MM.1S (cell line): ENCODE results near the gene FDX2.

ENCODE experiments used
- EZH2 ChIP-seq: fragments of 300-600 bp; sonication (generic); optimal IDR thresholded peaks from 2 replicates; pipeline ENCODE3; 2017; ENCODE audit warnings: low read depth, mild to moderate bottlenecking, antibody characterized with exemption, low read length, mixed read lengths
- TF ChIP-seq, protein P1 (sequence below): fragments of 300-600 bp; sonication (generic); IDR thresholded peaks from 2 replicates; pipeline ENCODE4 v1.5.1; 2016; ENCODE audit warnings: antibody characterized with exemption, low read length, mixed read lengths

DNA sequence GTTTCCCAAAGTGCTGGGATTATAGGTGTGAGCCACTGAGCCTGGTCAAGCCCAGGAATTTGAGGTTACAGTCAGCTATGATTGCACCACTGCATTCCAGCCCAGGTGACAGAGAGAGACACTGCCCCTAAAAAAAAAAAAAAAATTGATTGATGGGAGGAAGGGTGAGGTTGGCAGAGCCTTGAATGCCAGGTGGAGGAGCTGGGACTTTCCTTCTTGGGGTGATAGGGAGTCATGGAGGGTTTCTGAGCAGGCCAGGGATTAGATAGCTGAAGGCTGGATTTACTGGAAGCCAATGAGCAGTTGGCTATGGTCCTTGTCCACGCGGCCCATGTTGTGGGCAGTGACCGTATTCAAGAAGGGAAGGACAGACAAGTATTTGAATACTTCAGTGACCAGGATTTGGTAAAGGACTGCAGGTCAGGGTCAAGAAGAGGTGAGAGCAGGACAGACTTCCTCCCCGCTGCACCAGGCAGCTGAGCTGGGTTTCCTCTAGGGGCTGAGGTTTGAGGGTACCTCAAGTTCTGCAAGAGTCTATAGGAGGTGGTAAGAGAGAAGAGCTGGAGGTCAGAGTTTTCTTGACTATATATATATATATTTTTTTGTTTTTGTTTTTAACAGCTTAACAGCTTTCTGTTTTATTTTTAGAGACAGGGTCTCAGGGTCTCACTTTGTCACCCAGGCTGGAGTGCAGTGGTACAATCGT, 35.9 kb downstream of the FDX2 start:
- TF ChIP-seq EZH2, result no peak
- TF ChIP-seq, protein P1, sequence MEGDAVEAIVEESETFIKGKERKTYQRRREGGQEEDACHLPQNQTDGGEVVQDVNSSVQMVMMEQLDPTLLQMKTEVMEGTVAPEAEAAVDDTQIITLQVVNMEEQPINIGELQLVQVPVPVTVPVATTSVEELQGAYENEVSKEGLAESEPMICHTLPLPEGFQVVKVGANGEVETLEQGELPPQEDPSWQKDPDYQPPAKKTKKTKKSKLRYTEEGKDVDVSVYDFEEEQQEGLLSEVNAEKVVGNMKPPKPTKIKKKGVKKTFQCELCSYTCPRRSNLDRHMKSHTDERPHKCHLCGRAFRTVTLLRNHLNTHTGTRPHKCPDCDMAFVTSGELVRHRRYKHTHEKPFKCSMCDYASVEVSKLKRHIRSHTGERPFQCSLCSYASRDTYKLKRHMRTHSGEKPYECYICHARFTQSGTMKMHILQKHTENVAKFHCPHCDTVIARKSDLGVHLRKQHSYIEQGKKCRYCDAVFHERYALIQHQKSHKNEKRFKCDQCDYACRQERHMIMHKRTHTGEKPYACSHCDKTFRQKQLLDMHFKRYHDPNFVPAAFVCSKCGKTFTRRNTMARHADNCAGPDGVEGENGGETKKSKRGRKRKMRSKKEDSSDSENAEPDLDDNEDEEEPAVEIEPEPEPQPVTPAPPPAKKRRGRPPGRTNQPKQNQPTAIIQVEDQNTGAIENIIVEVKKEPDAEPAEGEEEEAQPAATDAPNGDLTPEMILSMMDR, result no peak
